ENCODE data around the gene AFAP1.

DNA sequence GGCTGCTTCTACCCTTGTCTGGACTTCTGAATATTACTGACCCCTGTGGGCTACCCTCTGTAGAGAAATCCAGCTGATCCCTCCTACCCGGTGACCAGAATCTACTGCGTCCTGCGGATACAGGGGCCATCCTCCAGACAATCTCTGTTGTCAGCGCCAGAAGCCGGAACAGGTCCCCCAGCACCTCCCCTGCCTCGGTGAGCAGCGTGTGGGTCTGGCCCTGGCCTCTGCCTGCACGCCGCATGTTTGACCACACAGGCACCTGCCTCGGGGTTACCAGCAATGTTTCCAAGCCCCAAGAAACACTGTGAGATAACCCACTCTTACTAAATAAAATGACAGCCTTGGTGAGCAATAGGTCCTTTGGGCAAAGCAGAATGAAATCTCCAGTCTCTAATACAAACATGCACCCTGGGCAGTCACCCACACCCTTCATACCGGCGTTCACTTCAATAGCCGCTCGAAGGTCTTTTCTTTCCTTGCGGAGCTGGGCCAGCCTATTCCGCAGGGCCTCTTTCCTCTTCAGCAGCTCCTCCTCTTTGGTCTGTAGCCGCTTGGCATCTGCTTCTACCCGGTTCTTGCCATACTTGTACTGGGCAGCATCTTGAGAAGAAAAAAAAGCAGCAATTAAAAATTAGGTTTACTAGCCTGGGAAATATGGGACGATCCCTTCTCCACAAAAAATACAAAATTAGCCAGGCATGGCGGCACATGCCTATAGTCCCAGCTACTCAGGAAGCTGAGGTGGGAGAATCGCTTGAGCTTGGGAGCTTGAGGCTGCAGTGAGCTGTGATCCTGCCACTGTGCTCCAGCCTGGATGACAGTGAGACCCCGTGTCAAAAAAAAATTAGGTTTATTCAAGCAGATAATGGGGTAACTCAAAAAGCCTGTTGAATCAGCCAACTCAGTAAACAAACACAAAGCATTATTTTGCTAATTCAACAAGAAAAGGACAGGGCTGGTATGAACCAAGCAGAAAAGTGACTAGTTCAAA is 165.1 kb downstream of the AFAP1 start:
- no peak for TF ChIP-seq EZH2 (IDR thresholded peaks at IDR 0.05; ENCODE audit: insufficient read depth, low read length)
- TF ChIP-seq, protein P1, sequence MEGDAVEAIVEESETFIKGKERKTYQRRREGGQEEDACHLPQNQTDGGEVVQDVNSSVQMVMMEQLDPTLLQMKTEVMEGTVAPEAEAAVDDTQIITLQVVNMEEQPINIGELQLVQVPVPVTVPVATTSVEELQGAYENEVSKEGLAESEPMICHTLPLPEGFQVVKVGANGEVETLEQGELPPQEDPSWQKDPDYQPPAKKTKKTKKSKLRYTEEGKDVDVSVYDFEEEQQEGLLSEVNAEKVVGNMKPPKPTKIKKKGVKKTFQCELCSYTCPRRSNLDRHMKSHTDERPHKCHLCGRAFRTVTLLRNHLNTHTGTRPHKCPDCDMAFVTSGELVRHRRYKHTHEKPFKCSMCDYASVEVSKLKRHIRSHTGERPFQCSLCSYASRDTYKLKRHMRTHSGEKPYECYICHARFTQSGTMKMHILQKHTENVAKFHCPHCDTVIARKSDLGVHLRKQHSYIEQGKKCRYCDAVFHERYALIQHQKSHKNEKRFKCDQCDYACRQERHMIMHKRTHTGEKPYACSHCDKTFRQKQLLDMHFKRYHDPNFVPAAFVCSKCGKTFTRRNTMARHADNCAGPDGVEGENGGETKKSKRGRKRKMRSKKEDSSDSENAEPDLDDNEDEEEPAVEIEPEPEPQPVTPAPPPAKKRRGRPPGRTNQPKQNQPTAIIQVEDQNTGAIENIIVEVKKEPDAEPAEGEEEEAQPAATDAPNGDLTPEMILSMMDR (IDR thresholded peaks at IDR 0.05; ENCODE audit: insufficient read depth, low read depth, low read length): no peak

All from astrocyte (in vitro differentiated cells and primary cell).